Measurements from ENCODE around the gene RHOBTB3.

DNA sequence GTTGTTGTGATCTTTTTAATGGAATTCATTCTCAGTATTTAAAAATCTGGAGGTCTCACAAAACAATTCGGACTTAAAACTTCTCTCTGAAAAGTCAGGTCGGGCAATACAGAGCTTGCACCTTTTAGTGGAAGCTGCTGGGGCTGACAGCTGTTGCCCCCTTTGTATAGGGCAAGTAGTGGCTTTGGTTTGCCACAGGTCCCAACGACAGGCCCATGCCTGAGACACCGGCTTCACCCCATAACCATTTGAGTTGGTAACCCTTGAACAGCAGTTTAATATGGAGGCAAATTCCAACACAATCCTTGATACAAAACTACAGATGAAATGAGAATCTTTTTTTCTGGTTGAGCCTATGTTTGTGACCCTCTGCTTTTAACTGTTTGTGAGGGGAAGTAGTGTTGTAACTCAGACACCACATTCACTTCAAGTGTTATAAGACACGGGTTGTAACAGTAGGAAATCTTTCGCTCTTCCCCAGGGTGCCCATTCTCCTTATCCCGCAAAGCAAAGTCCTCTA lies 92.1 kb downstream of the RHOBTB3 start:
- TF ChIP-seq, protein P1, sequence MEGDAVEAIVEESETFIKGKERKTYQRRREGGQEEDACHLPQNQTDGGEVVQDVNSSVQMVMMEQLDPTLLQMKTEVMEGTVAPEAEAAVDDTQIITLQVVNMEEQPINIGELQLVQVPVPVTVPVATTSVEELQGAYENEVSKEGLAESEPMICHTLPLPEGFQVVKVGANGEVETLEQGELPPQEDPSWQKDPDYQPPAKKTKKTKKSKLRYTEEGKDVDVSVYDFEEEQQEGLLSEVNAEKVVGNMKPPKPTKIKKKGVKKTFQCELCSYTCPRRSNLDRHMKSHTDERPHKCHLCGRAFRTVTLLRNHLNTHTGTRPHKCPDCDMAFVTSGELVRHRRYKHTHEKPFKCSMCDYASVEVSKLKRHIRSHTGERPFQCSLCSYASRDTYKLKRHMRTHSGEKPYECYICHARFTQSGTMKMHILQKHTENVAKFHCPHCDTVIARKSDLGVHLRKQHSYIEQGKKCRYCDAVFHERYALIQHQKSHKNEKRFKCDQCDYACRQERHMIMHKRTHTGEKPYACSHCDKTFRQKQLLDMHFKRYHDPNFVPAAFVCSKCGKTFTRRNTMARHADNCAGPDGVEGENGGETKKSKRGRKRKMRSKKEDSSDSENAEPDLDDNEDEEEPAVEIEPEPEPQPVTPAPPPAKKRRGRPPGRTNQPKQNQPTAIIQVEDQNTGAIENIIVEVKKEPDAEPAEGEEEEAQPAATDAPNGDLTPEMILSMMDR (IDR thresholded peaks at IDR 0.05): no peak
- TF ChIP-seq, protein P2, sequence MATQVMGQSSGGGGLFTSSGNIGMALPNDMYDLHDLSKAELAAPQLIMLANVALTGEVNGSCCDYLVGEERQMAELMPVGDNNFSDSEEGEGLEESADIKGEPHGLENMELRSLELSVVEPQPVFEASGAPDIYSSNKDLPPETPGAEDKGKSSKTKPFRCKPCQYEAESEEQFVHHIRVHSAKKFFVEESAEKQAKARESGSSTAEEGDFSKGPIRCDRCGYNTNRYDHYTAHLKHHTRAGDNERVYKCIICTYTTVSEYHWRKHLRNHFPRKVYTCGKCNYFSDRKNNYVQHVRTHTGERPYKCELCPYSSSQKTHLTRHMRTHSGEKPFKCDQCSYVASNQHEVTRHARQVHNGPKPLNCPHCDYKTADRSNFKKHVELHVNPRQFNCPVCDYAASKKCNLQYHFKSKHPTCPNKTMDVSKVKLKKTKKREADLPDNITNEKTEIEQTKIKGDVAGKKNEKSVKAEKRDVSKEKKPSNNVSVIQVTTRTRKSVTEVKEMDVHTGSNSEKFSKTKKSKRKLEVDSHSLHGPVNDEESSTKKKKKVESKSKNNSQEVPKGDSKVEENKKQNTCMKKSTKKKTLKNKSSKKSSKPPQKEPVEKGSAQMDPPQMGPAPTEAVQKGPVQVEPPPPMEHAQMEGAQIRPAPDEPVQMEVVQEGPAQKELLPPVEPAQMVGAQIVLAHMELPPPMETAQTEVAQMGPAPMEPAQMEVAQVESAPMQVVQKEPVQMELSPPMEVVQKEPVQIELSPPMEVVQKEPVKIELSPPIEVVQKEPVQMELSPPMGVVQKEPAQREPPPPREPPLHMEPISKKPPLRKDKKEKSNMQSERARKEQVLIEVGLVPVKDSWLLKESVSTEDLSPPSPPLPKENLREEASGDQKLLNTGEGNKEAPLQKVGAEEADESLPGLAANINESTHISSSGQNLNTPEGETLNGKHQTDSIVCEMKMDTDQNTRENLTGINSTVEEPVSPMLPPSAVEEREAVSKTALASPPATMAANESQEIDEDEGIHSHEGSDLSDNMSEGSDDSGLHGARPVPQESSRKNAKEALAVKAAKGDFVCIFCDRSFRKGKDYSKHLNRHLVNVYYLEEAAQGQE (IDR thresholded peaks at IDR 0.05): no peak
- TF ChIP-seq, protein P3, sequence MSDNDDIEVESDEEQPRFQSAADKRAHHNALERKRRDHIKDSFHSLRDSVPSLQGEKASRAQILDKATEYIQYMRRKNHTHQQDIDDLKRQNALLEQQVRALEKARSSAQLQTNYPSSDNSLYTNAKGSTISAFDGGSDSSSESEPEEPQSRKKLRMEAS (IDR thresholded peaks at IDR 0.05): no peak
- TF ChIP-seq SMC3 (IDR thresholded peaks at IDR 0.05) (no peak), RAD21 (conservative IDR thresholded peaks at IDR 0.05 in 1 of 2, IDR thresholded peaks at IDR 0.05 in 1 of 2) (no peak), JUNB (IDR thresholded peaks at IDR 0.05) (no peak), POLR2A (IDR thresholded peaks at IDR 0.05; ENCODE audit: low read length) (no peak), RCOR1 (IDR thresholded peaks at IDR 0.05; ENCODE audit: low read depth, low read length) (no peak), CHD4 (IDR thresholded peaks at IDR 0.05; ENCODE audit: borderline replicate concordance) (no peak), ZSCAN20 (CRISPR knock-in tag; IDR thresholded peaks at IDR 0.05) (no peak), EP300 (IDR thresholded peaks at IDR 0.05) (no peak)
- TF ChIP-seq, protein P4, sequence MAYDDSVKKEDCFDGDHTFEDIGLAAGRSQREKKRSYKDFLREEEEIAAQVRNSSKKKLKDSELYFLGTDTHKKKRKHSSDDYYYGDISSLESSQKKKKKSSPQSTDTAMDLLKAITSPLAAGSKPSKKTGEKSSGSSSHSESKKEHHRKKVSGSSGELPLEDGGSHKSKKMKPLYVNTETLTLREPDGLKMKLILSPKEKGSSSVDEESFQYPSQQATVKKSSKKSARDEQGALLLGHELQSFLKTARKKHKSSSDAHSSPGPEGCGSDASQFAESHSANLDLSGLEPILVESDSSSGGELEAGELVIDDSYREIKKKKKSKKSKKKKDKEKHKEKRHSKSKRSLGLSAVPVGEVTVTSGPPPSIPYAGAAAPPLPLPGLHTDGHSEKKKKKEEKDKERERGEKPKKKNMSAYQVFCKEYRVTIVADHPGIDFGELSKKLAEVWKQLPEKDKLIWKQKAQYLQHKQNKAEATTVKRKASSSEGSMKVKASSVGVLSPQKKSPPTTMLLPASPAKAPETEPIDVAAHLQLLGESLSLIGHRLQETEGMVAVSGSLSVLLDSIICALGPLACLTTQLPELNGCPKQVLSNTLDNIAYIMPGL (CRISPR knock-in tag; IDR thresholded peaks at IDR 0.05; ENCODE audit: borderline replicate concordance): no peak

All from A549 (cell line).